GM18867 (cell line): ENCODE data around the gene DDX42.
"Not testable (repeated sequence)": the region's sequence is repeated elsewhere in the genome, so short reads cannot be mapped to it uniquely, and the experiment has no call there.

ENCODE experiments used
- ATAC-seq: cut with Tn5 transposase; IDR thresholded peaks from one replicate; pipeline ENCODE4 v1.9.1; 2021; ENCODE audit warnings: mild to moderate bottlenecking, moderate library complexity; ENCODE audit not compliant: unreplicated experiment

Gene DDX42

GRCh38 chr17:63780507-63780906 is 6.5 kb downstream of the DDX42 start:
- no peak for ATAC-seq

- ATAC-seq = no peak
Measured at GRCh38 chr17:63780928-63781327, 7.0 kb downstream of the DDX42 start.

- no peak for ATAC-seq
Measured at GRCh38 chr17:63783522-63783921, 9.6 kb downstream of the DDX42 start.

GRCh38 chr17:63785556-63785955 is 11.6 kb downstream of the DDX42 start:
- no peak for ATAC-seq

- no peak for ATAC-seq
Measured at GRCh38 chr17:63786117-63786516, 12.1 kb downstream of the DDX42 start.

- ATAC-seq = no peak
Measured at GRCh38 chr17:63786971-63787711, 13.2 kb downstream of the DDX42 start.

GRCh38 chr17:63790057-63790456 is 16.1 kb downstream of the DDX42 start:
- no peak for ATAC-seq

- no peak for ATAC-seq
Measured at GRCh38 chr17:63792055-63792729, 18.2 kb downstream of the DDX42 start.

GRCh38 chr17:63796375-63796774 is 22.4 kb downstream of the DDX42 start:
- not testable (repeated sequence) for ATAC-seq

GRCh38 chr17:63798572-63799106 is 24.7 kb downstream of the DDX42 start:
- no peak for ATAC-seq

GRCh38 chr17:63800783-63801182 is 26.8 kb downstream of the DDX42 start:
- no peak for ATAC-seq

GRCh38 chr17:63804328-63804727 is 30.4 kb downstream of the DDX42 start:
- ATAC-seq = no peak

GRCh38 chr17:63805591-63805990 is 31.6 kb downstream of the DDX42 start:
- ATAC-seq = no peak

GRCh38 chr17:63809970-63810369 is 36.0 kb downstream of the DDX42 start:
- no peak for ATAC-seq

GRCh38 chr17:63816123-63816522 is 42.2 kb downstream of the DDX42 start:
- no peak for ATAC-seq

- no peak for ATAC-seq
Measured at GRCh38 chr17:63816669-63817068, 42.7 kb downstream of the DDX42 start.

- ATAC-seq = no peak
Measured at GRCh38 chr17:63817736-63818385, 43.9 kb downstream of the DDX42 start.

- ATAC-seq = no peak
Measured at GRCh38 chr17:63819131-63819530, 45.2 kb downstream of the DDX42 start.

- ATAC-seq = no peak
Measured at GRCh38 chr17:63819585-63820537, 45.9 kb downstream of the DDX42 start.

GRCh38 chr17:63820963-63821561 is 47.1 kb downstream of the DDX42 start:
- ATAC-seq = no peak
